GM12891 (cell line): ENCODE results near the gene CELF2.

Source experiments
- POLR2A ChIP-seq: IDR thresholded peaks from 2 replicates; pipeline ENCODE4 v1.6.1; 2011; ENCODE audit warnings: low read depth, low read length, control low read depth
- POLR2AphosphoS5 ChIP-seq: IDR thresholded peaks from 2 replicates; pipeline ENCODE4 v1.6.1; 2011; ENCODE audit warnings: low read depth, low read length, control low read depth
- POU2F2 ChIP-seq: IDR thresholded peaks from 2 replicates; pipeline ENCODE4 v1.6.1; 2011; ENCODE audit warnings: low read depth, mild to moderate bottlenecking, control low read depth, low read length, moderate library complexity
- SPI1 ChIP-seq: IDR thresholded peaks from 2 replicates; pipeline ENCODE4 v1.6.1; 2011; ENCODE audit warnings: low read depth, low read length, control low read depth
- TAF1 ChIP-seq: IDR thresholded peaks from 2 replicates; pipeline ENCODE4 v1.6.1; 2011; ENCODE audit warnings: low read depth, low read length, control low read depth

DNA sequence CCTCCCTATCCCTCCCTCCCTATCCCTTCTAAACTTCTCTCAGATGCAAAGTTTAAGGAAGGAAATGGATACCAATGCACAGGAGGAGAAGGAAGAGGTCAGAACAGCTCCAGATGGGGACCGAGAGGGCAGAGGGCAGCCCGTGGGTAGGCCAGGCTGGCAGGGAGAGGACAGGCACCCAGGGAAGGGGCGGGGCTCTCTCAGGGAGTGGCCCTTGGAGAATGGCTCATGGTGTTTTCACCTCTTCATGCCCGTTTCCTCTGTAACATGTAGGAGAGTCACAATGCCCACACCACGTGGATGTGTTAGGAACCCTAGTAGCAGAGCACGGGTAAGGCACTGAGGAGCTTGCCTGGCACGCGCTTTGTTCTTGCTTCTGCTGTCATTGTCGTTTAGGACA lies 264.5 kb downstream of the CELF2 start:
- TF ChIP-seq POLR2A (peak; percentile 34; the same call in 1 of the 2 replicates), POLR2AphosphoS5 (peak; percentile 46; the same call in 1 of the 2 replicates), TAF1 (no peak), SPI1 (no peak), POU2F2 (no peak)
